Superior temporal gyrus (tissue), 1 donor: ENCODE results near the gene USP37.
"Not testable (repeated sequence)": the region's sequence is repeated elsewhere in the genome, so short reads cannot be mapped to it uniquely, and the experiment has no call there.

ENCODE experiments used
- DNase-seq: peaks from one replicate; pipeline ENCODE4 v3.0.0-alpha.2; 2016; ENCODE audit errors: extremely low spot score

The USP37 gene

GRCh38 chr2:218547978-218548377 is 20.2 kb downstream of the USP37 start:
- no peak for DNase-seq

GRCh38 chr2:218547511-218547910 is 20.6 kb downstream of the USP37 start:
- DNase-seq: no peak

GRCh38 chr2:218546012-218546411 is 22.1 kb downstream of the USP37 start:
- no peak for DNase-seq

GRCh38 chr2:218540015-218540414 is 28.1 kb downstream of the USP37 start:
- no peak for DNase-seq

- no peak for DNase-seq
These were observed 31.2 kb downstream of the USP37 start for GRCh38 chr2:218536804-218537494.

- DNase-seq: no peak
These were observed 38.2 kb downstream of the USP37 start for GRCh38 chr2:218529990-218530389.

- DNase-seq: not testable (repeated sequence)
These were observed 39.7 kb downstream of the USP37 start for GRCh38 chr2:218528409-218528808.

GRCh38 chr2:218523651-218524050 is 44.5 kb downstream of the USP37 start:
- DNase-seq: no peak

GRCh38 chr2:218518876-218519275 is 49.3 kb downstream of the USP37 start:
- no peak for DNase-seq

GRCh38 chr2:218517434-218518206 is 50.5 kb downstream of the USP37 start:
- no peak for DNase-seq

GRCh38 chr2:218516614-218517013 is 51.5 kb downstream of the USP37 start:
- DNase-seq: no peak

GRCh38 chr2:218513676-218514075 is 54.5 kb downstream of the USP37 start:
- no peak for DNase-seq

- DNase-seq: no peak
These were observed 59.9 kb downstream of the USP37 start for GRCh38 chr2:218508299-218508698.

GRCh38 chr2:218505754-218506371 is 62.3 kb downstream of the USP37 start:
- no peak for DNase-seq

GRCh38 chr2:218501665-218502064 is 66.5 kb downstream of the USP37 start:
- no peak for DNase-seq

- no peak for DNase-seq
These were observed 67.6 kb downstream of the USP37 start for GRCh38 chr2:218500501-218501060.

GRCh38 chr2:218485986-218486667 is 82.0 kb downstream of the USP37 start:
- DNase-seq: no peak

GRCh38 chr2:218482651-218483050 is 85.5 kb downstream of the USP37 start:
- DNase-seq: no peak

- no peak for DNase-seq
These were observed 88.6 kb downstream of the USP37 start for GRCh38 chr2:218479595-218479994.

- no peak for DNase-seq
These were observed 89.6 kb downstream of the USP37 start for GRCh38 chr2:218478544-218478943.

GRCh38 chr2:218477247-218477646 is 90.9 kb downstream of the USP37 start:
- no peak for DNase-seq

GRCh38 chr2:218476676-218477075 is 91.5 kb downstream of the USP37 start:
- no peak for DNase-seq
